Measurements from ENCODE around the gene ARID3A.

The ARID3A gene

GRCh38 chr19:940591-941291 is 14.9 kb downstream of the ARID3A start:
- H3K27me3 ChIP-seq (ENCODE audit: control insufficient read depth, insufficient read depth, low read length), result no peaks in the 10 kb centered on the region
- DNase-seq (ENCODE audit: low read depth, low spot score), result no peak
- WGBS (ENCODE audit: insufficient coverage, insufficient read length), result no CpG with 5 or more reads among the region's 64 CpGs
- no peaks in the 10 kb centered on the region for H3K9me3 ChIP-seq (ENCODE audit: control insufficient read depth, insufficient read depth, low read length)
- H3K27ac ChIP-seq (ENCODE audit: low read length), result no peak overlapping the region
- no peaks in the 10 kb centered on the region for H3K4me1 ChIP-seq (ENCODE audit: control insufficient read depth, insufficient read depth, low read length)
- no peak overlapping the region for H3K4me3 ChIP-seq (ENCODE audit: low read length)
- peaks cover 15% of the 10 kb centered on the region for H3K36me3 ChIP-seq (ENCODE audit: control insufficient read depth, insufficient read depth, low read length)

GRCh38 chr19:941292-942132 is 15.7 kb downstream of the ARID3A start:
- no peaks in the 10 kb centered on the region for H3K9me3 ChIP-seq (ENCODE audit: control insufficient read depth, insufficient read depth, low read length)
- H3K27me3 ChIP-seq (ENCODE audit: control insufficient read depth, insufficient read depth, low read length), result no peaks in the 10 kb centered on the region
- DNase-seq (ENCODE audit: low read depth, low spot score), result no peak
- no peaks in the 10 kb centered on the region for H3K4me1 ChIP-seq (ENCODE audit: control insufficient read depth, insufficient read depth, low read length)
- no CpG with 5 or more reads among the region's 45 CpGs for WGBS (ENCODE audit: insufficient coverage, insufficient read length)
- H3K27ac ChIP-seq (ENCODE audit: low read length), result no peak overlapping the region
- H3K36me3 ChIP-seq (ENCODE audit: control insufficient read depth, insufficient read depth, low read length), result peaks cover 15% of the 10 kb centered on the region
- H3K4me3 ChIP-seq (ENCODE audit: low read length), result no peak overlapping the region

GRCh38 chr19:942133-942645 is 16.4 kb downstream of the ARID3A start:
- H3K27me3 ChIP-seq (ENCODE audit: control insufficient read depth, insufficient read depth, low read length), result no peaks in the 10 kb centered on the region
- H3K4me3 ChIP-seq (ENCODE audit: low read length), result no peak overlapping the region
- no peaks in the 10 kb centered on the region for H3K4me1 ChIP-seq (ENCODE audit: control insufficient read depth, insufficient read depth, low read length)
- no CpG with 5 or more reads among the region's 32 CpGs for WGBS (ENCODE audit: insufficient coverage, insufficient read length)
- no peak overlapping the region for H3K27ac ChIP-seq (ENCODE audit: low read length)
- H3K36me3 ChIP-seq (ENCODE audit: control insufficient read depth, insufficient read depth, low read length), result peaks cover 15% of the 10 kb centered on the region
- DNase-seq (ENCODE audit: low read depth, low spot score), result no peak
- H3K9me3 ChIP-seq (ENCODE audit: control insufficient read depth, insufficient read depth, low read length), result no peaks in the 10 kb centered on the region

- H3K27ac ChIP-seq (ENCODE audit: low read length), result no peak overlapping the region
- WGBS (ENCODE audit: insufficient coverage, insufficient read length), result no CpG with 5 or more reads among the region's 17 CpGs
Measured at GRCh38 chr19:943551-944170, 17.8 kb downstream of the ARID3A start.

GRCh38 chr19:944171-944567 is 18.3 kb downstream of the ARID3A start:
- no peak overlapping the region for H3K4me3 ChIP-seq (ENCODE audit: low read length)
- no peaks in the 10 kb centered on the region for H3K9me3 ChIP-seq (ENCODE audit: control insufficient read depth, insufficient read depth, low read length)
- peaks cover 10% of the 10 kb centered on the region for H3K36me3 ChIP-seq (ENCODE audit: control insufficient read depth, insufficient read depth, low read length)
- no peaks in the 10 kb centered on the region for H3K4me1 ChIP-seq (ENCODE audit: control insufficient read depth, insufficient read depth, low read length)
- no peak for DNase-seq (ENCODE audit: low read depth, low spot score)
- no peaks in the 10 kb centered on the region for H3K27me3 ChIP-seq (ENCODE audit: control insufficient read depth, insufficient read depth, low read length)
- H3K27ac ChIP-seq (ENCODE audit: low read length), result no peak overlapping the region
- WGBS (ENCODE audit: insufficient coverage, insufficient read length), result no CpG with 5 or more reads among the region's 27 CpGs

More at GRCh38 chr19:943551-944170, 17.8 kb downstream of the ARID3A start:
- Histone ChIP-seq H3K27me3 (ENCODE audit: control insufficient read depth, insufficient read depth, low read length) (no peaks in the 10 kb centered on the region), H3K4me1 (ENCODE audit: control insufficient read depth, insufficient read depth, low read length) (no peaks in the 10 kb centered on the region), H3K4me3 (ENCODE audit: low read length) (no peak overlapping the region), H3K9me3 (ENCODE audit: control insufficient read depth, insufficient read depth, low read length) (no peaks in the 10 kb centered on the region), H3K36me3 (ENCODE audit: control insufficient read depth, insufficient read depth, low read length) (peaks cover 10% of the 10 kb centered on the region)
- DNase-seq (ENCODE audit: low read depth, low spot score), result no peak

- Histone ChIP-seq H3K4me1 (ENCODE audit: control insufficient read depth, insufficient read depth, low read length) (no peaks in the 10 kb centered on the region), H3K27ac (ENCODE audit: low read length) (no peak overlapping the region)
Measured at GRCh38 chr19:944663-945241, 18.9 kb downstream of the ARID3A start.

GRCh38 chr19:945401-946252 is 19.8 kb downstream of the ARID3A start:
- no CpG with 5 or more reads among the region's 37 CpGs for WGBS (ENCODE audit: insufficient coverage, insufficient read length)
- H3K9me3 ChIP-seq (ENCODE audit: control insufficient read depth, insufficient read depth, low read length), result no peaks in the 10 kb centered on the region
- H3K4me3 ChIP-seq (ENCODE audit: low read length), result no peak overlapping the region
- no peak for DNase-seq (ENCODE audit: low read depth, low spot score)
- H3K27me3 ChIP-seq (ENCODE audit: control insufficient read depth, insufficient read depth, low read length), result no peaks in the 10 kb centered on the region
- no peak overlapping the region for H3K27ac ChIP-seq (ENCODE audit: low read length)
- peaks cover 10% of the 10 kb centered on the region for H3K36me3 ChIP-seq (ENCODE audit: control insufficient read depth, insufficient read depth, low read length)
- no peaks in the 10 kb centered on the region for H3K4me1 ChIP-seq (ENCODE audit: control insufficient read depth, insufficient read depth, low read length)

More at GRCh38 chr19:944663-945241, 18.9 kb downstream of the ARID3A start:
- Histone ChIP-seq H3K9me3 (ENCODE audit: control insufficient read depth, insufficient read depth, low read length) (no peaks in the 10 kb centered on the region), H3K36me3 (ENCODE audit: control insufficient read depth, insufficient read depth, low read length) (peaks cover 10% of the 10 kb centered on the region), H3K4me3 (ENCODE audit: low read length) (no peak overlapping the region), H3K27me3 (ENCODE audit: control insufficient read depth, insufficient read depth, low read length) (no peaks in the 10 kb centered on the region)
- no CpG with 5 or more reads among the region's 22 CpGs for WGBS (ENCODE audit: insufficient coverage, insufficient read length)
- no peak for DNase-seq (ENCODE audit: low read depth, low spot score)

- H3K9me3 ChIP-seq (ENCODE audit: control insufficient read depth, insufficient read depth, low read length), result no peaks in the 10 kb centered on the region
- no peak overlapping the region for H3K27ac ChIP-seq (ENCODE audit: low read length)
- no peaks in the 10 kb centered on the region for H3K27me3 ChIP-seq (ENCODE audit: control insufficient read depth, insufficient read depth, low read length)
- WGBS (ENCODE audit: insufficient coverage, insufficient read length), result no CpG with 5 or more reads among the region's 30 CpGs
- H3K4me1 ChIP-seq (ENCODE audit: control insufficient read depth, insufficient read depth, low read length), result no peaks in the 10 kb centered on the region
- peaks cover 8% of the 10 kb centered on the region for H3K36me3 ChIP-seq (ENCODE audit: control insufficient read depth, insufficient read depth, low read length)
- H3K4me3 ChIP-seq (ENCODE audit: low read length), result no peak overlapping the region
- DNase-seq (ENCODE audit: low read depth, low spot score), result no peak
Measured at GRCh38 chr19:947090-947706, 21.4 kb downstream of the ARID3A start.

- no peak overlapping the region for H3K4me3 ChIP-seq (ENCODE audit: low read length)
- H3K36me3 ChIP-seq (ENCODE audit: control insufficient read depth, insufficient read depth, low read length), result peaks cover 5% of the 10 kb centered on the region; the same call in 1 of the 2 replicates
- no CpG with 5 or more reads among the region's 47 CpGs for WGBS (ENCODE audit: insufficient coverage, insufficient read length)
- H3K27me3 ChIP-seq (ENCODE audit: control insufficient read depth, insufficient read depth, low read length), result no peaks in the 10 kb centered on the region
- no peaks in the 10 kb centered on the region for H3K4me1 ChIP-seq (ENCODE audit: control insufficient read depth, insufficient read depth, low read length)
- no peak for DNase-seq (ENCODE audit: low read depth, low spot score)
- H3K9me3 ChIP-seq (ENCODE audit: control insufficient read depth, insufficient read depth, low read length), result no peaks in the 10 kb centered on the region
- no peak overlapping the region for H3K27ac ChIP-seq (ENCODE audit: low read length)
Measured at GRCh38 chr19:947707-948539, 22.1 kb downstream of the ARID3A start.

Data from iPS DF 6.9 (cell line).